Measurements from ENCODE around the gene CDON.
"Not testable (repeated sequence)": the region's sequence is repeated elsewhere in the genome, so short reads cannot be mapped to it uniquely, and the experiment has no call there.

Gene CDON

GRCh38 chr11:125994509-125994908, 68.2 kb downstream of the CDON start:
- DNase-seq (ENCODE audit: low spot score) = no peak

DNA sequence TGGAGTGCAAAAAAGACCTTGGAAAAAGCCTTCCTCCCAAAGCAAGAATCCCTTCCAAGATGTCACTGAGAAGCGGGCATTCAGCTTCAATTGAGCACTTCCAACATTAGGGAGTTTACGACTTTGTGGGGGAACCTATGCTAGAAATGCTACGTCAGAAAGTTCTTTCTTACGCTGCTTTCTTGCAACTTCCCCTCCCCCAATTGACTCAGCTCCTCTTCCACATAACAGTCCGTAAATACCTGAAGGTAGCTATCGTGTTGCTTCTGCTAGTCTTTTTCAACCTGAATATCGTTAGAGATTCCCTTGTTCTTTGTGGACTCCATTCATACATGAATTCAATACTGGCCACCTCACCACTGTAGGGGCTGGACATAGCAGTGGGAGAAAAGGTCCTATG, 69.8 kb downstream of the CDON start:
- no peak for DNase-seq (ENCODE audit: low spot score)

DNA sequence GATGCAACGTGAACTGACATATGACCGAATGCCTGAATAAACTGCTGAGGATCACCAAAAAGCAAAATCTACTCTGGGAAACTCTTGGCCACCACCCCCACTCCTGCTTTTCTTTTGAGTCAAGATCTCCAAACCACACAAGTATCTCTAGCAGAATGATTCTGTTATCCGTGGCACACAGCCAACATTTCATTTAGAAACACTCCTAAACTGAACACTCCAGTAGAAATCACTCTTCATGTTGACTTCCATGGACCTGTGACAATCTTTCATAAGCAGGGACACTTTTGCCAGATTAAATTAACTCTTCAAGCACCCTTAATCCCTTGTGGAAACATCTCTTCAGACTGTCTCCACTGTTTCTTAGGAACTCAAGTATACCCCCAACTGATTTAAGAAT, 72.4 kb downstream of the CDON start:
- DNase-seq (ENCODE audit: low spot score) = no peak

GRCh38 chr11:125987066-125987641, 75.5 kb downstream of the CDON start:
- DNase-seq (ENCODE audit: low spot score) = no peak

GRCh38 chr11:125985956-125986355, 76.7 kb downstream of the CDON start:
- not testable (repeated sequence) for DNase-seq (ENCODE audit: low spot score)

DNA sequence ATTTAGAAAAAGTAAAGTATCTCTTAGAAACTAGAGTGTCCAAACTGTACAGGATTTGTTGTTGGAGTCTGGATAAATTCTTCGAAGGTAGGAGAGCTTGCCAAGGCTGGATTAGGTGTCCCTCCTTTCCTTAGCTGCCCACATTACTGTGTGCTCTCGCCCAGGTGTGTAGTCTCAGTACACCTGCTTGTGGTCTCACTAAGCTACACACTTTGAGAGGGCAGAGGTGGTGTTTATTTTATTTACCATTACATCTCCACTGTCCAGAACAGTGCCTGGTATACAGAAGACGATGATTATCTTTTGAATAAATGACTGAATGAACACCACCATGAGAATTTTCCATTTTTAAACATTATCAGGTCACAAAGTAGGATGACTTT, 80.3 kb downstream of the CDON start:
- no peak for DNase-seq (ENCODE audit: low spot score)

GRCh38 chr11:125980436-125980835, 82.2 kb downstream of the CDON start:
- DNase-seq (ENCODE audit: low spot score) = no peak

DNA sequence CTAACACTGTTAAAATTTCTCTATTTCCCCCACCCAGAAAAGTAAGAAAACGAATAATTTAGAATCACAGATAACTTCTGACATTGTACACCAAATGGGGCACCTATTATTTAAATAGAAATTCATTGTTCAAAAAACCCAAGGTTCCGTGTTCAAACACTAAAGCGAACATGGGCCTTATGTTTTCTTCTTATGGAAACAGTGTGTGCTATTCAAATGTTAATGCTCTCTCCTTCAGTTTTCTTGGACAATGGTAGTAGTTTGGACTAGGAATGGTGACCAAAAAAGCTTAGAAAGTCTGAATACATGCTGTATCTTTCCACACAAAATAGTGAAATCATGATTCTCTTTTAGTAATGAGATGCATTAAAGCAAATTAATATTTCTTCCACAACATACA, 83.2 kb downstream of the CDON start:
- DNase-seq (ENCODE audit: low spot score) = no peak

DNA sequence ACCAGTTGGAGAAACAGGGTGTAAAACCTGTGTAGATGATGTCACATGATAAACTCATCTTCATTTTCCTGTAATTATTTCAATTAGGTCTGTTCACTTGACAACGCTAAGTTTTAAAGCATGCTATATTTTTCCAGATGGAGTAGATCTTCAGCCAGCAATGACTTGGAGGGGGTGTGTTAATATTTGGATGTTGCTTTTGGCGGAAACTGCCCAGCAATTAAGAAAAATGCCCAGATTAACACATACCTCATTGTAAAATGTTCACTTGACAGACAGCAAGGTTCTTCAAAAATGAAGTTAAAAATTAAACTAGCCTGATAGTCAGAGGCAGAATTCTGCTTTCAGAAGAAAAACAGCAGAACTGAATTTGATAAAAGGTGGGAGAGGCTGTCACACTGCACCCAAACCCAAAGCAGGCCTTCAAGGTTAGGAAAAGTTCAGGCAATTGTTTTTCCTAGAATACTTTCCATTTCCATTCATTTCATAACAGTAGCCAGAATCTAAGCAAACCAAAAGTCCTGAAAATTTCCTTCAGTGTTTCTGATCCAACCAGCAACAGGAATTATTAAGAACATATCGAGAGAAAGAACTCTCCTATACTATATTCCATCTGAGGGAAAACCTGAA, 83.8 kb downstream of the CDON start:
- DNase-seq (ENCODE audit: low spot score) = no peak

GRCh38 chr11:125978181-125978716, 84.4 kb downstream of the CDON start:
- DNase-seq (ENCODE audit: low spot score) = no peak

- no peak for DNase-seq (ENCODE audit: low spot score)
Measured at GRCh38 chr11:125977333-125977732, 85.3 kb downstream of the CDON start.

DNA sequence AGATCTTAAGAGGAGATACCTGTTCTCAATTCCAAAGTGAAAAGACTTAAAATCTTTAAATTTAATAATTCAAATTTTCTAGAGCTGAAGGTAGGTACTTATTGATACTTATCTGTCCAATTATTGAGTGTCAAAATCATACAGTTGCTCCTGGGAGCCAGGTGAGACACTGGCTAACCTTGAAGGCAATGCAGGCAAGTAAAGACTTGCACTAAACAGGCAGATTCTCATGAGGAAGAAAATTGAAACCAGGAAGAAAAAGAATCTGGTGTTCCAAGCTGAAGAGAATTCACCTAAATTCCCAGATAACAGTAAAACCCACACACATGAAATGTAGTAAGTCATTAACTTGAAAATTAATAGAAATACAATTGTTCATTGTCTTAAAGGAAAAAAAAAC, 86.5 kb downstream of the CDON start:
- no peak for DNase-seq (ENCODE audit: low spot score)

DNA sequence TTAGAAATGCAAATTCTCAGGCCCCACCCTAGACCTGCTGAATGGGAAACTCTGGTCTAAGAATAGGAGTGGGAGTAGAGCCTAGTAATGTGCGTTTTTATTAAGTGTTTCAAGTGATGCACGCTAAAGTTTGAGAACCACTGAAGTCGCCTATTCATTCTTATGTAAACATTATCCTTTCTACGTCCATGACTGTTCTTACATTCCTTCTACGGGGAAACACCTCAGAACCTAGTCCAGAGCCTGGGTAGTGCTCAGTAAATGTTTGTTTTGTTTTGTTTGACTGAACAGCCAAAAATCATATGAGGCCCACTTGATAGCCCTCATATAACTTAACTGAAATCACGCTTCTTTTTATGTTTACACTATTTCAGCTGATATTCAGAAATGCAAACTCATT, 87.0 kb downstream of the CDON start:
- no peak for DNase-seq (ENCODE audit: low spot score)

DNA sequence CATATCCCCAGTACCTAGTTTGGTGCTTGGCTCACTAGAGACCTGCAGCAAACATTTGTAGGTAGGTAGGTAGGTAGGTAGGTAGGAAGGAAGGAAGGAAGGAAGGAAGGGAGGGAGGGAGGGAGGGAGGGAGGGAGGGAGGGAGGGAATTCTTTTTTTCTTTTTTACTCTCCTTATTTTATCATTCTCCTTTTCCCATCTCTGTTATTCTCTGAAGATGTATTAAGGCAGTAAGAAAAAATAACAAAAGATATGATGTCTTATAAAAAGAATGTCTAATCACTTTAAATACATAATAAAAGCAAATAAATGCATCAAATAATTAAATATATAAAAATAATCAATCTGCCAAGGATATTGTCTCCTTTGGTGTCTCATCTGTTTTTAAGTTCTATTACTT, 88.4 kb downstream of the CDON start:
- DNase-seq (ENCODE audit: low spot score) = no peak

DNA sequence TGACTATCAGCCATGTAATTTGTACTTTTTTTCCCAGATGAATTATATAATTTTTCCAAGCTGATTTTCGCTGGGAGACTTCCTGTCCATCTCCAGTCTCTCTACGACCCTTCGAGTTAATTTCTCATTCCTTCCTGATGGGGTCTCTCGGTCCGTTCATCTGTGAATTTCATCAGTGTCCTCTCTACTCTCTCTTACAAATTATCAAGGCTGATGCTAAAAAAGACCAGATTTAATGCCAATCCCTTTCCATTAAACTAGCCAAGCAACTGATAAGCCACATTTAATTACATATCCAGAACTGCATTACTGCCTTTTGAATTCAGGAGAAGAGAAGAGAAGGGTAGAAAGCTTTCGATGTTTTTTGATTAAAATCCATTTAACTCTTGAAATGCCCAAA, 91.0 kb downstream of the CDON start:
- no peak for DNase-seq (ENCODE audit: low spot score)

- no peak for DNase-seq (ENCODE audit: low spot score)
Measured at GRCh38 chr11:125968354-125968753, 94.3 kb downstream of the CDON start.

DNA sequence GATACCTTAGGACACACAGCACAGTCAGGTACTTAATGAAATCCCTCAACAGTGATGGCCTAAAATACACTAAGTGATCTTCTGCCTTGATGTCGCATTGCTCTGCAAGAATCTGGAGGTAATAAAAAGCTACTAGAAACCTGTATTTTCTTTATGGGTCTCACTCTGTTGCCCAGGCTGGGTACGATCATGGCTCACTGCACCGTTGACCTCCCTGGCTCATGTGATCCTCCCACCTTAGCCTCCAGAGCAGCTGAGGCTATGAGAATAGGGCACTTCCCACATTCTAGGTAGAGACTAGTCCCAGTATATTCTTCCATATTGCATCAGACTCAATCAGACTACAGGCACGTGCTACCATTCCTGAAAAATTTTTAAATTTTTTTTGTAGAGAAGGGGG, 95.2 kb downstream of the CDON start:
- no peak for DNase-seq (ENCODE audit: low spot score)

DNA sequence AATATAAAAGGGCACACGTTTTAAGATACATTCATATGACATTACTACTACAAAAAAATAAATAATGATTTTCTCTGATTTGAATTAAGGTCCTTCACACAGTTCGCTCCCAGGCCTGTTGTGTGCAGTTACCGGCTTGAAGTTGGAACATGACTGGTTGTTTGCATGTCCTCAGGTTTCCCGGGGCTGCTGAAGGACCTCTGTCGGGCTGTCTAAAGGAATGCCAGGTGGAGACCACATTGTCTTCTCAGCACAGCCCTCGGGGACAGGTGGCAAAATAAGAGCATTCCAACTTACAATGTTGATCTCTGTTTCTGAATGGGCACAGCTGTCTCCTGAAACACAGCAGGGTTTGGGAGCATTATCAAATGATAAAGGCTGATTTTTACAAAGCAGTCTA, 101.9 kb downstream of the CDON start:
- no peak for DNase-seq (ENCODE audit: low spot score)

DNA sequence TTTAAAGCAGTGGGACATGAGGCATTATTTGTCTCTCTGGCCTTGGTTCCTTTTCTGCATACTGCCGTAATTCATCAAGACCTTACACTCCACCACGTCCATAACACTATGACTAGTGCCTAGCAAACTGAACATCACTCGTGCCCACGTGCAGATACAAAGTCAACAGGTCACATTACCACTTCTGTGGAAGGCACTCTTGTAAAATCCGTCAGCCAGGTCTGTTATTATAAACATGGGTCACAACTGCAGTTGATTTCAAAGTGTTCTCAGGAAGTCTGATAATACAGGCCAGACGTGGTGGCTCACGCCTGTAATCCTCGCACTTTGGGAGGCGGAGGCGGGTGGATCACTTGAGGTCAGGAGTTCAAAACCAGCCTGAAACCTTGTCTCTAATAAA, 102.7 kb downstream of the CDON start:
- no peak for DNase-seq (ENCODE audit: low spot score)

GRCh38 chr11:125959511-125959910, 103.2 kb downstream of the CDON start:
- no peak for DNase-seq (ENCODE audit: low spot score)

DNA sequence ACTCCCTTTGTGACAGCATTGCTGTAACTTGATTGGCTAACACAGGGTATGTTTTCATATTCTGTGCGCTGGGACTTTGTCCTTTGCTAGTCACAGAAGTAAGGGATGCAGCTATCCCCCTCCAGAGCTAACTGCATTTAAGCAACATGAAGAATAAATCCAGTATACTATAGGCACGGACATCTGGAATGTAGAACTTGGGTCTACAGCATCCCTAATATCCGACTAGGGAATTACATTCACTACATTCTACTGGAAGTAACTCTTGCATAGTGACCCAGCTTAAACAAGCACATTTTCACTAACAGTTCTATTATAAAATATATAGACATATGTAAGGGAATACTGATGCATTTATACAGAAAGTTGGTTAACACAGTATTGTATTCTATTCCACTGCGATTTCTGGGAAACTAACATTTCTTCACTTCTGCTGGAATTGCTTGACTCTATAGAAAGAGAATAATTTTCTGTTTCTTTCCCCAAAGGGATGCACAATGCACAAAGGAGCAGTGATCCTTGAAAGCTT, 103.7 kb downstream of the CDON start:
- no peak for DNase-seq (ENCODE audit: low spot score)

- DNase-seq (ENCODE audit: low spot score) = no peak
Measured at GRCh38 chr11:125957618-125958332, 104.9 kb downstream of the CDON start.
